Fibroblast of lung (primary cell): ENCODE measurements around the gene RBP7. TPM values are rescaled to one million over a fixed set of nuclear protein-coding genes. Genes with fewer than 3 reads are reported as not detected.
"Not testable (repeated sequence)": the region's sequence is repeated elsewhere in the genome, so short reads cannot be mapped to it uniquely, and the experiment has no call there.

Experiments
- DNase-seq, 2 donors: peaks; one replicate each; pipeline versions ENCODE4 v3.0.0 to v3.0.0-alpha.2; 2010; ENCODE audit warnings: low read depth in 2 of 2
- H2AFZ ChIP-seq: 2 replicates; pipeline ENCODE4 v1.5.1; 2012; ENCODE audit warnings: low read length, control low read depth, inconsistent platforms
- H3K27ac ChIP-seq: 2 replicates; pipeline ENCODE4 v1.5.1; 2011; ENCODE audit warnings: low read length, control low read depth; ENCODE audit not compliant: insufficient read depth
- H3K27me3 ChIP-seq: 2 replicates; pipeline ENCODE4 v1.5.1; 2011; ENCODE audit warnings: mild to moderate bottlenecking, low read length; ENCODE audit not compliant: control insufficient read depth, insufficient read depth
- H3K36me3 ChIP-seq: 2 replicates; pipeline ENCODE4 v1.5.1; 2011; ENCODE audit warnings: low read length; ENCODE audit not compliant: control insufficient read depth, insufficient read depth
- H3K4me1 ChIP-seq: 2 replicates; pipeline ENCODE4 v1.5.1; 2011; ENCODE audit warnings: low read length; ENCODE audit not compliant: control insufficient read depth, insufficient read depth; ENCODE audit errors: extremely low read depth
- H3K4me2 ChIP-seq: 2 replicates; pipeline ENCODE4 v1.5.1; 2011; ENCODE audit warnings: low read length, control low read depth; ENCODE audit not compliant: insufficient read depth; ENCODE audit errors: extremely low read depth
- H3K4me3 ChIP-seq, 4 experiments: fragments of 200-600 bp in 1 of 4; sonication (generic) in 1 of 4; replicated peaks in 1 of 4; 2 replicates each; pipeline ENCODE4 v1.5.1; 2011 to 2016; ENCODE audit warnings: low read length in 4 of 4, low read depth in 3 of 4, mild to moderate bottlenecking in 3 of 4, control low read depth in 2 of 4, inconsistent platforms in 1 of 4, mixed read lengths in 1 of 4; ENCODE audit not compliant: insufficient read depth in 1 of 4; ENCODE audit errors: control extremely low read depth in 1 of 4
- H3K79me2 ChIP-seq: 2 replicates; pipeline ENCODE4 v1.5.1; 2012; ENCODE audit warnings: mild to moderate bottlenecking, low read length, inconsistent platforms; ENCODE audit not compliant: control insufficient read depth, insufficient read depth
- H3K9ac ChIP-seq: 2 replicates; pipeline ENCODE4 v1.5.1; 2011; ENCODE audit warnings: mild to moderate bottlenecking, low read length, control low read depth; ENCODE audit not compliant: insufficient read depth
- H3K9me3 ChIP-seq: 2 replicates; pipeline ENCODE4 v1.5.1; 2012; ENCODE audit warnings: low read depth, low read length; ENCODE audit not compliant: control insufficient read depth, insufficient read depth
- H4K20me1 ChIP-seq: 2 replicates; pipeline ENCODE4 v1.5.1; 2011; ENCODE audit warnings: low read length; ENCODE audit not compliant: control insufficient read depth, insufficient read depth; ENCODE audit errors: extremely low read depth
- EZH2 ChIP-seq: IDR thresholded peaks from 2 replicates; pipeline ENCODE4 v1.5.1; 2012; ENCODE audit warnings: low read length, control low read depth, mild to moderate bottlenecking; ENCODE audit errors: missing control alignments
- polyA plus RNA-seq, 2 donors: library from polyadenylated mRNA; depleted of rRNA in 1 of 2; stranded (reverse) in 1 of 2; unstranded in 1 of 2; fragments of >200 nt; gene quantifications; 2 replicates each; pipeline ENCODE4 v1.2.1, GENCODE V29; 2011 to 2012; ENCODE audit warnings: missing spikeins in 1 of 2
- total RNA-seq: library from RNA; depleted of rRNA; stranded (reverse); fragments of >200 nt; gene quantifications from 2 replicates; pipeline ENCODE4 v1.2.1, GENCODE V29; 2014
- TF ChIP-seq, protein P1 (sequence below), 2 donors: IDR thresholded peaks in 1 of 2; conservative IDR thresholded peaks in 1 of 2; 1 replicate in 1 of 2; 2 replicates in 1 of 2; pipeline ENCODE4 v1.5.1; 2011 to 2012; ENCODE audit warnings: low read length in 2 of 2, control low read depth in 1 of 2, inconsistent platforms in 1 of 2, low read depth in 1 of 2, mild to moderate bottlenecking in 1 of 2

The RBP7 gene
- total and polyA plus RNA-seq, 2 donors (not counting 1 experiment from before 2014, with no cell fraction given): not detected

DNA sequence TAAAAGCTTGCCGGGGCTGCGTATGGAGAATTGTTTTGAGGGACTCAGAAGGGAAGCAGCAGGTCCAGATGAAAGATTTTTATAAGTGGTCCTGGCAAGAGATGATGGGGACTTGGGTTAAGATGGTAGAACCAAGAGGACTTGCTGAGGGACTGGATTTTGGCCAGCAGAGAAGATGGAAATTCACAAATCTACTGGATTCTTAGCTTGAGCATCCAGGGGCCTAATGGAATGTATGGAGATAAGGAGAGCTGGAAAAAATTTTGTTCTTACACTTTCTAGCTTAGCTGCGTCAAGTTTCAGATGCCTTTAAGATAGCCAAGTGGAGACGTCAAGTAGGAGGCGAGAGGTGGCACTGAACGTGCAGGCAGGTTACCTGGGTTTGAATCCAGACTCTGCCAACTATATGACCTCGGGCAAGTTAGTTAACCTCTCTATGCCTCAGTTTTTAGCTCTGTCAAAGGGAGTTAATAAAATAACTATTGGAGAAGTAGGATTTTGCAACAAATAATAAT, 3.4 kb upstream of the RBP7 start:
- Histone ChIP-seq H3K27ac (no peak overlapping the region), H3K9me3 (no peaks in the 10 kb centered on the region), H3K4me3 (no peak overlapping the region), H3K36me3 (no peaks in the 10 kb centered on the region), H3K79me2 (no peaks in the 10 kb centered on the region), H3K9ac (no peak overlapping the region), H2AFZ (no peak overlapping the region), H3K27me3 (peaks cover 20% of the 10 kb centered on the region), H3K4me2 (no peak overlapping the region), H3K4me1 (no peaks in the 10 kb centered on the region), H4K20me1 (no peaks in the 10 kb centered on the region)
- TF ChIP-seq, protein P1, sequence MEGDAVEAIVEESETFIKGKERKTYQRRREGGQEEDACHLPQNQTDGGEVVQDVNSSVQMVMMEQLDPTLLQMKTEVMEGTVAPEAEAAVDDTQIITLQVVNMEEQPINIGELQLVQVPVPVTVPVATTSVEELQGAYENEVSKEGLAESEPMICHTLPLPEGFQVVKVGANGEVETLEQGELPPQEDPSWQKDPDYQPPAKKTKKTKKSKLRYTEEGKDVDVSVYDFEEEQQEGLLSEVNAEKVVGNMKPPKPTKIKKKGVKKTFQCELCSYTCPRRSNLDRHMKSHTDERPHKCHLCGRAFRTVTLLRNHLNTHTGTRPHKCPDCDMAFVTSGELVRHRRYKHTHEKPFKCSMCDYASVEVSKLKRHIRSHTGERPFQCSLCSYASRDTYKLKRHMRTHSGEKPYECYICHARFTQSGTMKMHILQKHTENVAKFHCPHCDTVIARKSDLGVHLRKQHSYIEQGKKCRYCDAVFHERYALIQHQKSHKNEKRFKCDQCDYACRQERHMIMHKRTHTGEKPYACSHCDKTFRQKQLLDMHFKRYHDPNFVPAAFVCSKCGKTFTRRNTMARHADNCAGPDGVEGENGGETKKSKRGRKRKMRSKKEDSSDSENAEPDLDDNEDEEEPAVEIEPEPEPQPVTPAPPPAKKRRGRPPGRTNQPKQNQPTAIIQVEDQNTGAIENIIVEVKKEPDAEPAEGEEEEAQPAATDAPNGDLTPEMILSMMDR (conservative IDR thresholded peaks at IDR 0.05 in 1 of 2, IDR thresholded peaks at IDR 0.05 in 1 of 2; ENCODE audit: low read depth in 1 of 2, low read length in 2 of 2): no peak
- no peak for TF ChIP-seq EZH2
- no peak for DNase-seq

DNA sequence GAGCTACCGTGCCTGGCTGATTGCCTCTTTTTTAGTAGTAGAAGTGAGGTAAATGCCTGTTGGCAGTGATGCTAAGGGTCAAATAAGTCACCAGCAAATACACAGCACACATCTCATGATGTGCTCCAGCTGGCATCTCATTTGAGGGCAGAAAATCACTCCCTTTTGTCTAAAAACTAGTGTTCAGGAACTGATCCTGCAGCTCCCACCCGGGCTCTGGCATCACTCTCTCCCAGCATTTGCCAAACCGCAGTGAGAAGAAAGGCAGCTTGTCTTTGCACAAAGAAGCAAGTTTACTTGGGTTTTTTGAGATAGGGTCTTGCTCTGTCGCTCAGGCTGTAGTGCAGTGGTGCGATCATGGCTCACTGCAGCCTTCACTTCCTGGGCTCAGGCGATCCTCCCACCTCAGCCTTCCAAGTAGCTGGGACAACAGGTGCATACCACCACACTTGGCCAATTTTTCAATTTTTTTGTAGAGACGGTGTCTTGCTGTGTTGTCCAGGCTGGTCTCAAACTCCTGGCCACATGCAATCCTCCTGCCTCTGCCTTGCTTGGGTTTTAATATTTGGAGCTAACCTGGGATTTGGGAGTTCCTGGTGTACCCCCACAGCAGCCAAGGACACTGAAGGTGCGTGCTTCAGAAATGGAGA, 4.1 kb downstream of the RBP7 start:
- H3K9ac ChIP-seq: no peak overlapping the region
- no peak overlapping the region for H3K27ac ChIP-seq
- no peaks in the 10 kb centered on the region for H3K79me2 ChIP-seq
- no peaks in the 10 kb centered on the region for H3K36me3 ChIP-seq
- no peak overlapping the region for H3K4me2 ChIP-seq
- H3K4me1 ChIP-seq: no peaks in the 10 kb centered on the region
- no peak for TF ChIP-seq EZH2
- DNase-seq: peak in 1 of 2 donors; percentile 16
- H3K4me3 ChIP-seq: no peak overlapping the region
- no peak overlapping the region for H2AFZ ChIP-seq
- peaks cover 19% of the 10 kb centered on the region for H3K27me3 ChIP-seq
- no peaks in the 10 kb centered on the region for H4K20me1 ChIP-seq
- no peaks in the 10 kb centered on the region for H3K9me3 ChIP-seq

DNA sequence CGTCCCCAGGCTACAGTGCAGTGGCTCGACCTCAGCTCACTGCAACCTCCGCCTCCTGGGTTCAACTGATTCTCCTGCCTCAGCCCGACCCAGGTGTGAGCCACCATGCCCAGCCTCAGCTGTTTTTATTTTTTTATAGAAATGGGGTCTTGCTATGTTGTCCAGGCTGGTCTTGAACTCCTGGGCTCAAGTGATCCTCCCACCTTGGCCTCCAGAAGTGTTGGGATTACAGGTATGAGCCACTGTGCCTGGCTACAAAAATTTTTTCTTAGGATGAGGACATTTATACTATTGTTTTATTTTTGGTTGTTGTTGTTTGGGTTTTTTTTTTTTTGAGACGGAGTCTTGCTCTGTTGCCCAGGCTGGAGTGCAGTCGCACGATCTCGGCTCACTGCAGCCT, 8.2 kb downstream of the RBP7 start:
- not testable (repeated sequence) for H3K36me3 ChIP-seq, DNase-seq, H3K4me3 ChIP-seq, H2AFZ ChIP-seq, H3K4me2 ChIP-seq, H3K4me1 ChIP-seq, H4K20me1 ChIP-seq, H3K9me3 ChIP-seq, H3K27me3 ChIP-seq, H3K9ac ChIP-seq, H3K79me2 ChIP-seq, H3K27ac ChIP-seq

DNA sequence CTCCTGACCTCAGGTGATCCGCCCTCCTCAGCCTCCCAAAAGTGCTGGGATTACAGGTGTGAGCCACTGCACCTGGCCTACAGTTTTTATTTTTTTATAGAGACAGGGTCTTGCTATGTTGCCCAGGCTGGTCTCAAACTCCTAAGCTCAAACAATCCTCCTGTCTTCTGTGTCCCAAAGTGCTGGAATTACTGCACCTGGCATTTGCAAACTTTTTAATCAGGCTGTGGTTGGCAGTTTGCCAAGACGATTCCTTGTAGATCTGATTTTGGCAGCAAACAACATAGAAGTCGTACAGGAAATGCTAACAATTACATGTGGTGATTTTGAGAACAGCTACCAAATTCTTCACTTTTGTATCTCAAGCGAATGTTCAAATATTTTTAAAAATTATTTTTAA, 10.1 kb downstream of the RBP7 start:
- Histone ChIP-seq H3K4me1 (no peaks in the 10 kb centered on the region), H3K4me3 (no peak overlapping the region), H3K9me3 (no peaks in the 10 kb centered on the region), H3K36me3 (no peaks in the 10 kb centered on the region), H3K79me2 (no peaks in the 10 kb centered on the region), H3K27me3 (no peaks in the 10 kb centered on the region), H3K27ac (no peak overlapping the region), H2AFZ (no peak overlapping the region), H3K4me2 (no peak overlapping the region), H4K20me1 (no peaks in the 10 kb centered on the region), H3K9ac (no peak overlapping the region)
- TF ChIP-seq EZH2: no peak
- TF ChIP-seq, protein P1 (conservative IDR thresholded peaks at IDR 0.05 in 1 of 2, IDR thresholded peaks at IDR 0.05 in 1 of 2; ENCODE audit: low read depth in 1 of 2, low read length in 2 of 2): no peak
- DNase-seq: no peak
